IMR-90 (cell line): ENCODE data around the gene MACF1. TPM values are rescaled to one million over a fixed set of nuclear protein-coding genes. Genes with fewer than 3 reads are reported as not detected.

Experiments used
- ATAC-seq: fragments of 200-7000 bp; cut with Tn5 transposase; 2 replicates; pipeline ENCODE4 v1.9.1; 2020; ENCODE audit warnings: low read depth, mild to moderate bottlenecking, moderate library complexity
- BruUV-seq: library from RNA; stranded (reverse); fragments of 400-500 nt; replicated peaks from 2 replicates; lab custom pipeline; 2021; lab: Mats Ljungman, UMichigan
- CTCF ChIA-PET: fragments of 300-600 bp; formaldehyde crosslinking; extraction: SDS; loops from one replicate; lab custom pipeline; 2021; ENCODE audit warnings: antibody characterized with exemption; lab: Yijun Ruan, JAX
- POLR2A ChIA-PET: fragments of 300-600 bp; sonication (Branson Sonifier 250); formaldehyde crosslinking; loops from one replicate; lab custom pipeline; 2022; ENCODE audit warnings: antibody characterized with exemption; ENCODE audit not compliant: unreplicated experiment; lab: Charles Lee
- DNase-seq: peaks from one replicate; pipeline ENCODE4 v3.0.0; 2013
- H2AFZ ChIP-seq: replicated peaks from 2 replicates; pipeline ENCODE3; 2013; ENCODE audit warnings: low read length, mild to moderate bottlenecking; ENCODE audit not compliant: poor library complexity
- H2AK5ac ChIP-seq: 2 replicates; pipeline ENCODE4 v1.6.1; 2013; ENCODE audit warnings: low read depth, low read length, inconsistent platforms
- H2AK9ac ChIP-seq: replicated peaks from 2 replicates; pipeline ENCODE3; 2013; ENCODE audit warnings: mild to moderate bottlenecking, low read depth, low read length, moderate library complexity; ENCODE audit not compliant: poor library complexity
- H2BK120ac ChIP-seq: 2 replicates; pipeline ENCODE4 v1.6.1; 2013; ENCODE audit warnings: low read depth, low read length, inconsistent platforms
- H2BK15ac ChIP-seq: 3 replicates; pipeline ENCODE4 v1.6.1; 2013; ENCODE audit warnings: low read depth, low read length, inconsistent platforms
- H2BK20ac ChIP-seq: 2 replicates; pipeline ENCODE4 v1.6.1; 2013; ENCODE audit warnings: low read depth, mild to moderate bottlenecking, inconsistent platforms, low read length, moderate library complexity
- H2BK5ac ChIP-seq: 2 replicates; pipeline ENCODE4 v1.6.1; 2013; ENCODE audit warnings: mild to moderate bottlenecking, low read depth, low read length, inconsistent platforms; ENCODE audit not compliant: poor library complexity, severe bottlenecking
- H3K14ac ChIP-seq: replicated peaks from 2 replicates; pipeline ENCODE4 v1.6.1; 2013; ENCODE audit warnings: low read depth, low read length, inconsistent platforms
- H3K18ac ChIP-seq: 2 replicates; pipeline ENCODE4 v1.6.1; 2013; ENCODE audit warnings: low read depth, low read length, control low read depth
- H3K23ac ChIP-seq: 2 replicates; pipeline ENCODE4 v1.6.1; 2013; ENCODE audit warnings: low read depth, low read length, inconsistent platforms
- H3K27ac ChIP-seq: 2 replicates; pipeline ENCODE4 v1.5.1; 2013; ENCODE audit warnings: mild to moderate bottlenecking, control low read depth, low read length; ENCODE audit not compliant: insufficient read depth
- H3K27me3 ChIP-seq: 2 replicates; pipeline ENCODE4 v1.6.1; 2013; ENCODE audit warnings: low read length; ENCODE audit not compliant: control insufficient read depth, insufficient read depth
- H3K36me3 ChIP-seq: 2 replicates; pipeline ENCODE4 v1.6.1; 2013; ENCODE audit warnings: low read length, mixed read lengths; ENCODE audit not compliant: control insufficient read depth, insufficient read depth
- H3K4ac ChIP-seq: 2 replicates; pipeline ENCODE4 v1.6.1; 2013; ENCODE audit warnings: low read depth, low read length, inconsistent platforms
- H3K4me1 ChIP-seq: 2 replicates; pipeline ENCODE4 v1.6.1; 2013; ENCODE audit warnings: low read length, mixed read lengths; ENCODE audit not compliant: control insufficient read depth, insufficient read depth
- H3K4me2 ChIP-seq: 2 replicates; pipeline ENCODE4 v1.6.1; 2013; ENCODE audit warnings: low read depth, mild to moderate bottlenecking, control low read depth, low read length, moderate library complexity
- H3K4me3 ChIP-seq: 2 replicates; pipeline ENCODE4 v1.5.1; 2013; ENCODE audit warnings: low read depth, mild to moderate bottlenecking, control low read depth, low read length, moderate library complexity; ENCODE audit not compliant: insufficient read depth
- H3K56ac ChIP-seq: 2 replicates; pipeline ENCODE4 v1.6.1; 2013; ENCODE audit warnings: low read length, inconsistent platforms; ENCODE audit not compliant: insufficient read depth; ENCODE audit errors: extremely low read depth
- H3K79me1 ChIP-seq, 2 experiments: 2 replicates each; pipeline ENCODE4 v1.6.1; 2013; ENCODE audit warnings: low read length in 2 of 2, inconsistent platforms in 1 of 2, low read depth in 1 of 2
- H3K9ac ChIP-seq: 2 replicates; pipeline ENCODE4 v1.6.1; 2013; ENCODE audit warnings: low read depth, low read length, control low read depth
- H3K9me1 ChIP-seq: 2 replicates; pipeline ENCODE4 v1.6.1; 2013; ENCODE audit warnings: low read length, inconsistent platforms; ENCODE audit not compliant: insufficient read depth
- H3K9me3 ChIP-seq: 2 replicates; pipeline ENCODE4 v1.6.1; 2013; ENCODE audit warnings: low read length; ENCODE audit not compliant: control insufficient read depth, insufficient read depth
- H4K20me1 ChIP-seq: 2 replicates; pipeline ENCODE4 v1.6.1; 2013; ENCODE audit warnings: low read length, inconsistent platforms; ENCODE audit not compliant: insufficient read depth
- H4K5ac ChIP-seq: 2 replicates; pipeline ENCODE4 v1.6.1; 2013; ENCODE audit warnings: mild to moderate bottlenecking, low read depth, low read length, control low read depth
- H4K8ac ChIP-seq, 2 experiments: 2 replicates each; pipeline ENCODE4 v1.6.1; 2013; ENCODE audit warnings: low read depth in 2 of 2, low read length in 2 of 2, control low read depth in 1 of 2, inconsistent platforms in 1 of 2
- H4K91ac ChIP-seq: 2 replicates; pipeline ENCODE4 v1.6.1; 2013; ENCODE audit warnings: low read depth, low read length, inconsistent platforms; ENCODE audit not compliant: insufficient read depth
- MAFK ChIP-seq: IDR thresholded peaks from 2 replicates; pipeline ENCODE4 v1.6.1; 2012; ENCODE audit warnings: low read depth, low read length, improper control_type of control experiment
- MXI1 ChIP-seq: IDR thresholded peaks from 2 replicates; pipeline ENCODE4 v1.6.1; 2012; ENCODE audit warnings: low read depth, mild to moderate bottlenecking, low read length, moderate library complexity, borderline replicate concordance
- POLR2A ChIP-seq: IDR thresholded peaks from 2 replicates; pipeline ENCODE4 v1.6.1; 2012; ENCODE audit warnings: mild to moderate bottlenecking, low read depth, low read length
- RCOR1 ChIP-seq: IDR thresholded peaks from 2 replicates; pipeline ENCODE4 v1.6.1; 2012; ENCODE audit warnings: mild to moderate bottlenecking, low read length, improper control_type of control experiment; ENCODE audit not compliant: insufficient replicate concordance
- RFX5 ChIP-seq: IDR thresholded peaks from 2 replicates; pipeline ENCODE4 v1.8.0; 2012; ENCODE audit warnings: low read depth, mild to moderate bottlenecking, low read length, moderate library complexity
- SMC3 ChIP-seq: fragments of 150-350 bp; IDR thresholded peaks from 2 replicates; pipeline ENCODE4 v1.6.1; 2016; ENCODE audit warnings: low read depth, mild to moderate bottlenecking, antibody characterized with exemption, low read length, moderate library complexity
- WGBS, 2 experiments: methylation state at CpG; one replicate each; pipeline versions ENCODE4 v1.1.5 to v1.1.7; 2013; ENCODE audit warnings: missing lambda C conversion rate in 2 of 2; ENCODE audit not compliant: insufficient read length in 1 of 2; ENCODE audit errors: extremely low coverage in 2 of 2; 5-methylcytosine and 5-hydroxymethylcytosine counted together
- dilution Hi-C: fragments of 300-500 bp; cut with HindIII; formaldehyde crosslinking; loops from one replicate; pipeline ENCODE4 v1.14.3; 2018; ENCODE audit warnings: low sequenced_read_pairs; ENCODE audit not compliant: unreplicated experiment
- in situ Hi-C: fragments of 300-500 bp; cut with MboI; formaldehyde crosslinking; loops from 3 replicates; pipeline ENCODE4 v1.14.3; 2019; ENCODE audit warnings: low sequenced_read_pairs, inconsistent platforms, mixed read lengths
- intact Hi-C: fragments of 100-400 bp; cut with micrococcal nuclease; formaldehyde crosslinking; loops from 2 replicates; pipeline ENCODE4 v1.10.0; 2022
- polyA plus RNA-seq, 3 experiments: library from polyadenylated mRNA; depleted of rRNA; stranded (reverse); fragments of >200 nt; gene quantifications; 2 replicates each; pipeline ENCODE4 v1.2.3, GENCODE V29; 2012; ENCODE audit warnings: low replicate concordance in 1 of 3
- total RNA-seq: library from RNA; depleted of rRNA; stranded (reverse); fragments of >200 nt; gene quantifications from 2 replicates; pipeline ENCODE4 v1.2.3, GENCODE V29; 2012

The MACF1 gene
- total and polyA plus RNA-seq, 2 of the 4 experiments (the other 2 are of a cell fraction): 67.6 to 369 TPM

- peaks cover 32 to 69% of the 10 kb centered on the region in 2 experiments for H3K79me1 ChIP-seq
- no peak overlapping the region for H3K27ac ChIP-seq
- BruUV-seq: no TSS peak
These were observed 35.5 kb downstream of the MACF1 start for GRCh38 chr1:39239968-39240367.

More at GRCh38 chr1:39239968-39240367, 35.5 kb downstream of the MACF1 start:
- DNase-seq (no peak), ATAC-seq (no peak)
- POLR2A ChIA-PET: no interaction called here
- in situ Hi-C loops (no loop called here), dilution Hi-C loops (no loop called here), intact Hi-C loops (no loop called here)
- H4K8ac ChIP-seq: no peak overlapping the region
- no peak overlapping the region for H3K14ac ChIP-seq
- H3K36me3 ChIP-seq: no peaks in the 10 kb centered on the region
- H4K20me1 ChIP-seq: peaks cover 56% of the 10 kb centered on the region
- H3K23ac ChIP-seq: no peak overlapping the region
- TF ChIP-seq MXI1: no peak
- TF ChIP-seq RCOR1: no peak
- TF ChIP-seq POLR2A: no peak
- TF ChIP-seq RFX5: no peak
- TF ChIP-seq MAFK: no peak
- TF ChIP-seq SMC3: no peak
- no peak overlapping the region for H2AK5ac ChIP-seq
- H4K91ac ChIP-seq: no peak overlapping the region
- H2BK20ac ChIP-seq: no peak overlapping the region
- peaks cover 5% of the 10 kb centered on the region; the same call in 1 of the 2 replicates for H3K4me1 ChIP-seq
- H2BK15ac ChIP-seq: no peak overlapping the region
- CTCF ChIA-PET: no interaction called here
- no peak overlapping the region for H2AFZ ChIP-seq
- WGBS, 2 experiments: 80% methylated on average over 1 of the region's 3 CpGs; no CpG with 5 or more reads in 1 of the 2 experiments
- no peak overlapping the region for H3K4ac ChIP-seq
- H2BK120ac ChIP-seq: no peak overlapping the region
- H3K56ac ChIP-seq: no peak overlapping the region
- H3K18ac ChIP-seq: no peak overlapping the region
- no peaks in the 10 kb centered on the region for H3K27me3 ChIP-seq
- no peak overlapping the region for H3K9ac ChIP-seq
- H2BK5ac ChIP-seq: no peak overlapping the region
- peaks cover 8% of the 10 kb centered on the region for H3K9me1 ChIP-seq
- H3K9me3 ChIP-seq: no peaks in the 10 kb centered on the region
- H3K4me2 ChIP-seq: no peak overlapping the region
- H3K4me3 ChIP-seq: no peak overlapping the region
- no peak overlapping the region for H2AK9ac ChIP-seq
- no peak overlapping the region for H4K5ac ChIP-seq
